Activated naive CD4-positive, alpha-beta T cell (primary cell): ENCODE measurements around the gene FKRP.
A peak's percentile ranks its signal among the peaks of the same experiment; 100 is the strongest.
"Not testable (repeated sequence)": the region's sequence is repeated elsewhere in the genome, so short reads cannot be mapped to it uniquely, and the experiment has no call there.

Source experiments
- DNase-seq, 4 experiments: peaks; one replicate each; lab custom pipeline; 2025; lab: John Stamatoyannopoulos, UW

The FKRP gene

GRCh38 chr19:46785980-46786235, 40.1 kb downstream of the FKRP start:
- DNase-seq = no peak

GRCh38 chr19:46786236-46787039, 40.6 kb downstream of the FKRP start:
- peak; percentile 36 to 51 (median 46) for DNase-seq

- DNase-seq = no peak
These were observed 41.1 kb downstream of the FKRP start for GRCh38 chr19:46787040-46787330.

DNA sequence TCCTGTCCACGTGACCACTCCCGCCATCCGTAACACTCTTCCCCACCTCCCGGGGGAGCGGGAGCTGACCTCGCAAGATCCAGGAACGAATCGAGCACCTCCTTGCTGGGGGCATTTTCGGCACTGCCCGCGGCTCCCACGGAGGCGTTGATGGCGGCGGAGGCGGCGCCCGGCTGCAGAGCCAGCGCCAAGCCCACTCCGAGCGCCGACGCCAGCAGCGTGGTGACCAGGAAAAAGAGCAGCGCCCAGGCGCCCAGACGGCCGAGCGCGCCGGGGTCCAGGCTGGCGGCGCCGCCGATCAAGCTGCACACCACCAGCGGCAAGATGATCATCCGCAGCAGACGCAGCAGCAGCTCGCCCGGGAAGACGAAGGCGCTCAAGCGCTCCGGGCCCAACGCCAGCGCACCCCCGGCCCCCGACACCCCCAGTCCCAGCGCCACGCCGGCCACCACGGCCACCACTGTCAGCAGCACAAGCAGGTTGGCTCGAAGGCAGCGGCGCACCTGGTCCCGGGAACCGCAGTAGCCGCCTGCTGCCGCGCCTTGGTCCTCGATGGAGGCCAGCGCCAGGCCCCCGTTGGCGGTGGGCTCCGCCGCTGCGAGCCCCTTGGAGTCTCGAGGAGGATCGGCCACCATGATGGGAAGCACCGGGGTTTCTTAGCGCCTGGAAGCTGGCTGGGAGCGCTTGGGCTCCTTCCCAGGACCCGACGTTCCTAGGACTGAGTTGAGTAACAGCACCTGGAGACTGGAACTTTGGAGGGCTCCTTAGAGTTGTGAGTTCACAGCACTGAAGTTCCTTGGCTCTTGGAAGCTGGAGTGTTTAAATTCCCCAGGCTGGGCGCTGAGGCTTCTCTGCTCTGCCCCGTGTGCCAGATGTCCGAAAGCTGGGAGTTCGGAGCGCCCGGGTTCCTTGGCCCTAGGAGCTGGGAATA, 41.7 kb downstream of the FKRP start:
- peak in 2 of 4 experiments; percentile 12 to 19 for DNase-seq

- DNase-seq = peak; percentile 84 to 97 (median 92)
These were observed 42.6 kb downstream of the FKRP start, which contains the start of gene SLC1A5 for GRCh38 chr19:46788262-46788967. Gene SLC1A5, minus strand, starts transcription at chr19:46788594. Its CDS starts 629 bp downstream, at chr19:46787965.

GRCh38 chr19:46788968-46789338, 43.1 kb downstream of the FKRP start:
- DNase-seq = no peak

DNA sequence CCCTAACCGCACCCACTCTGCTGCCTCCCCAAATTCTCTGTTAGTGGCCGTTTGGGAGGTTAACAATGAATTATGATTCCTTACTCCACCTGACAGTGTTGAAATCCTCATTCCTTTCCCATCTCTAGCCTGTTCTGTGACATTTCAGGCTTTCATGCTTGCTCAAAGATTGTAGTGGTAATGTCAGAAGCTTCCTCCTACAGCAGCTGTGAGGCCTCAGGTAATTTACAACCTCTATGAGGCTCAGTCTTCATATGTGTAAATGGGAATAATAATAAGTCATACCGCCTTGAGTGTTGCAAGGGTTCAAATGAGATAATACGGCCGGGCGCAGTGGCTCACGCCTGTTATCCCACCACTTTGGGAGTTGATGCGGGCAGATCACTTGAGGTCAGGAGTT, 43.5 kb downstream of the FKRP start:
- no peak for DNase-seq

DNA sequence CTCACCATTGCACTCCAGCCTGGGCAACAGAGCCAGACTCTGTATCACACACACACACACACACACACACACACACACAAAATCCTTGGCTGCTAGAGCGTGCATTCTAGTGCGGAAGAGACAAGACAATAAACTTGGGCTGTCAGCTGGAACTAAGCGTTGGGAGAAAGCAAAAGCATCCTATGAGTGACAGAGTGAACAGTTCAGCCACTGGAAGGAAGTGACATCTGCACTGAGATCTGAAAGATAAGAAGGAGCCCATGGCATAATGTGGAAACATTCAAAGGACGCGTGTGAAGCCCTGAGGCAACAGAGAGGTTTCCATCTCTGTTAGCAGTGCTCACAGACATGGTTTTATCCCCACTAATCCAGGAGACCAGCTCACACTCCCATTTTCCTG, 46.1 kb downstream of the FKRP start:
- DNase-seq = peak in 1 of 4 experiments; percentile 5

- no peak for DNase-seq
These were observed 52.0 kb downstream of the FKRP start for GRCh38 chr19:46797881-46798280.

DNA sequence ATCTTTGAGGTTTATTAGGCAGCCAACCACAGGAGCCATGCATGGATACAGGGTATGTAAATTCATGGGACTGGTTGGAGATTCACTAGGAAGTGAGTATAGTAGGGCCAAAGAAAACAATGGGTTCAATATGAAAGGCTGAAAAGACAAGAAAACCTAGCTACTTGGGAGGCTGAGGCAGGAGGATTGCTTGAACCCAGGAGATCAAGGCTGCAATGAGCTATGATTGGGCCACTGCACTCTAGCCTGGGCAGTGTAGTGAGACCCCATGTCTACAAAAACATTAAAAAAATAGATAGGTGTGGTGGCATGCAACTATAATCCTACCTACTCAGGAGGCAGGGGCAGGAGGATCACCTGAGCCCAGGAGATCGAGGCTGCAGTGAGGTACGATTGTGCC, 52.9 kb downstream of the FKRP start:
- DNase-seq = no peak

DNA sequence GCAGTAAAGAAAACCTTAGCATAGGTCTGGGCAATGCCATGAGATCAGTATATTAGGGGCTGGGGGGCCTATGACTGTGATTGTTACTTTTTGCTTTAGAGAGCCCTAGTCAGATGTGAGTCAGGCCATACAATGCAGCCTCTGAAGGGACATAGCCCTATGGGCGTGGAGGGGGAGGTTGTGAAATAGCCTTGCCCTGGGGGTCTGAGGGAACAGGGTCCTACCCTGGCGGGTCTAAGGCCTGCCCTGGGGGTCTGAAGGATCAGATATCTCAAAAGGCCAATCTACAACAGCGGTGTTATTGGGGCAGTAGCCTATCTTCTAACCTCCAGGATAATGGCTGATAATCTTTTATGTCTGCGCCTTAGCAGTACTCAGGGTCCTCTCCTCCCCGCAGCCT, 56.3 kb downstream of the FKRP start:
- no peak for DNase-seq

DNA sequence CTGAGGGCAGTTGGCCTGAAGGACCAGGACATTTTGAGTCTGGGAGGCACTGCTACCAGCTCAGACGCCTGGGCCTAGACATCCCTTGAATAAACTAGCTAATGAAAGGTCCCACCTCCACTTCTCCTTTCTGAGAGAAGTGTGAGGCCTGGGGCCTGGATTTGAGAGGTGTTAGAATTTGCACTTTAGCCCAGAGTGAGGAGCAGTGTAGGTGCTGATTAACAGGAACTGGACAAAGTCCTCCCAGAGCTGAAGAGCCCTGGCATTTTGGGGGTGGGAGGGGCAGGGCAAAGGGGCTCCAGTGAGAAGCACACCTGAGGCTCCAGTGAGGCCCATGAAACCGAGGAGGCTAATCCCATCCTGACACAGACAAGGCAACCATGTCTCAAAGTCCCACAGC, 57.7 kb downstream of the FKRP start:
- DNase-seq = no peak

DNA sequence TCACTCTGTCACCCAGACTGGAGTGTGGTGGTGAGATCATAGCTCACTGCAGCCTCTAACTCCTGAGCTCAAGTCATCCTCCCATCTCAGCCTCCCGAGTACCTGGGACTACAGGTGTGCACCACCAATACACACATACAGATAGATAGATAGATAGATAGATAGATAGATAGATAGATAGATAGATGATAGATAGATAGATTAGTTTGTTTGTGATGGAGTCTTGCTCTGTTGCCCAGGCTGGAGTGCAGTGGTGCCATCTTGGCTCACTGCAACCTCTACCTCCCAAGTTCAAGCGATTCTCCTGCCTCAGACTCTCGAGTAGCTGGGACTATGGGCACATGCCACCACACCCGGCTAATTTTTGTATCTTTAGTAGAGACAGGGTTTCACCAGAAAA, 58.6 kb downstream of the FKRP start:
- DNase-seq = not testable (repeated sequence)

GRCh38 chr19:46806656-46807055, 60.8 kb downstream of the FKRP start:
- no peak for DNase-seq
